NOMO-1 treated with dmso at 0.1 percent for 144 hours (cell line): ENCODE measurements around the gene SORCS2.
A peak's percentile ranks its signal among the peaks of the same experiment; 100 is the strongest.

Source experiments
- DNase-seq: peaks from one replicate; lab custom pipeline; 2025; ENCODE audit not compliant: unreplicated experiment; lab: John Stamatoyannopoulos, UW

Gene SORCS2

DNA sequence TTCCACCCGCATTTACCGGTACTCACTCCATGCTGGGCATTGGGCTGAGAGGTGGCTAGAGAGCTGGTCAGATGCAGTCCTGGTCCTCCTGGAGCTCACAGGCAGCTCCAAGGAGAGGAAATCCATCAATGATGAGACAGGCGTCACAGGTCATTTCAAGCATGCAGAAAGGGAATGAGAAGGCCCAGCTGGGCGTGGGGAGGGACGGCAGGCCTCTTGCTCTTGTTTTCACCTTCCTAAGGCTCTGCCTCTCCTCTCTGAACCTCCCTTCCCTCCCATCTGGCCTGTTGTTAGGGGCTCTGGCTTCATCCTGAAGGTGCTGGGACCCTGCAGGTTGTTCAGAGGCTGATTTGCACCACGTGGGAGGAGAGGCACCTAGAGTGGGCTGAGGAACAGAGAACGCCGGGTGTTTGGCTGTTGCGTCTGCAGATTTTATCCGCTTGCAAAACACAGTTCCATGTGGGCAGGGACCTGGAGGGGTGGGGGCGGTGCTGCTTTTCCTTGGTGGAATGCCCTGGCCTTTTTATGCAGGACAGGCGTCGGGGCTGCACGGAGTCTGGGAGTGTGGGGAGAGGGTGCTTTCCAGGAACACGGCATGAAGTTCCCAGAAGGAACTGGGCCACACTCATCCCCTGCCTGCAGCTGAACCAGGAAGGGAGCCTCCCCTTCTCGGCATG is 323.9 kb downstream of the SORCS2 start:
- no peak for DNase-seq

DNA sequence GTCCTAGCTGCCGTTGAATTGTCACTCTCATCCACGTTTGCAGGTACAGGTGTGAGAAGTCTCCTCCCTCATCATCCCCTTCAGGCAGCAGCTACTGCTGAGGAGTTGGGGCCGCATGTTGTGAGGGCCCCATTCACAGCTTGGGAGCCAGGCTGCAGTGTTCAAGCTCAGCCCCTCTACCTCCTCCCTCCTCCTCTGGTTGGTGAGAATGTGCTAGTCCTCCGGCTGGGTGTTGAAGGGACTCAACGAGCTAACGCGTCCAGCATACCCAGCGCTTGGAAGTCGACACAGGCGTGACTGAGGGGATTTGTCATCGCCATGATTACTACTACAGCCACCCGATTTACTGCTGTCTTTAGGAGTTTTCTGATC is 324.4 kb downstream of the SORCS2 start:
- no peak for DNase-seq

DNA sequence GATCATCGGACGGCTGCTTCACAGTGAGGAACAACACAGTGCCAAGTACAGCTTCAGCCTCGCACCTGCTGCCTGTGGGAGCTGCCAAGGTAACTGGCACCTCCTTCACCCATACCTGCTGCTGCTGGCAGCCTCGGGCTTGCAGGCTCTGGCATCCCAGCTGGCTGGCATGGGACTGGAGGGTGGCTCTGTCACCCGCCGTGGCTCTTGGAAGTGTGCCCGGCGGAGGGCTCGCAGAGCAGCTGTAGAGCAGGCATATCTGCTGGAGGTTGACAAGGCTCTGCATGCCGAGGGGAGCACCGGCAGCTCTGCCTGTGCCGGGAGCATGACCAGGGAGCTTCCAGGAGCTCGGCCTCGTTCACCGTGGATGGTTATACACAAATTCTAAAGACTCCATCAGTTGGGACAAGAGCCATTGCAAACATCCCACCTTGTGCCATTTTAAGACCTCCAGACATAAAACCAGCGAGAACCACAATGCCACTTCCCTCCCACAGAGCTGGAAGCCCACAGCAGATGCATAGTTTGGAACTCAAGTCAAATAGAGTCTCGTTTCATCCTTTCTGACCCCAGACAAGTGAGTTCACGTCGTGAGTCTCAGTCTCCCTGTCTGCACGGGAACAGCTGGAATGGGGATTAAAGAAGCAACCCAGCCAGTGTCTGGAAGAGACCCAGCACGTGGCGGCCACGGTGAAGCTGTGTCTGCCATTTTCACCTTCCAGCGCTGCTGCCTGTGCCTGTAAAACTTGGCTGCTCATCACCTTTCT is 326.7 kb downstream of the SORCS2 start:
- DNase-seq: no peak

DNA sequence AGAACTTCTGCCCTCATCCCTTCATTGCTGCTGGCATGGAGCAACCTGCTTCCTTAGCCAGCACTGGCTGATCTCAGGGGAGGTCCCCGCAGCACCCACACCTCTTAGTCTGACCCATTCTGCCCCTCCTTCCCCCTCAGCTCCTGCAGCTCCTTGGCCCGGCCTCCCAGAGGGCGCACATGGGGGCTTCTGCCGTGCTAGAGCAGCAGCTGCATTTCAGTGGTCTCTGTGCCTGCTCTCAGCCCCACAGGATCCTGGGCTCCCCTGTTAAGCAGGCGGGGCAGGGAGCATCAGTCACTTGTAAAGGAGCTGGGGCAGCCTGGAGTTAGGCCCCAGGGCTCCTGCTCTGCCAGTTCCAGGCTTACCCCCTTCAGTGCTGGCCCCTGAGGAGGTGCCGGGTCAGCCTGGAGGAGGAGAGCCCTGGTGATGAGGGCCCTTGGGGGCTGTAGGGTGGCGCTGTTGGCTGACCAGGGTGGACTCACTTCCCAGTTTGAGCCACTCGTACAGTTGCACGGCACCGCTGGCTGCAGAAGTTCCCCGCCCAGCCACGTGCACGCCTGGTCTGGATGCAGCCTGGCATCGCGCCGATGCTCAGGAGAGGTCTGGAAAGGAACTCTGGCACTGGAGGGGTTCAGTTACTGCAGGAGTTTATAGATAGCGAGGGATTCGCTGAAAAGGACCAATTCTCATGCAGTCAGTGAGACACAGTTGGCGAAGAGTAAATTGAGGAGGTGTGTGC is 327.5 kb downstream of the SORCS2 start:
- DNase-seq: no peak

DNA sequence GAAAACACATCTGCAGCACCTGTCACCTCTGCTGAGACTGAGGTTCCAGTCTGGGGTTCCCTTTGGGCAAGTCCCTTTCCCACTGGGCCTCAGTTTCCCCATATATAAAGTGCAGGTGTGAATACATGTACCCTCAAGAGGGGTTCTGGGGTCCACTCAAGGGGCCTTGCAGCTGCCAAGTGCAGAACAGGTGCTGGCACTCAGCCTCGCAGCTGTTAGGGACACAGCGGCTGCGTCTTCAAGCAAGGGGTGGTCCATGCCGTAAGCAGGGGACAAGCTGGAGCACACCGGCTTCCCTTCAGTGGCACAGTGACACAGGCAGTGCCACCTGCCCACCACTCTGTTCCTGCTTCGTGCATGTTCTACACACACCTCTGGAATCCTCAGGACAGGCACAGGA is 329.3 kb downstream of the SORCS2 start:
- DNase-seq: no peak

DNA sequence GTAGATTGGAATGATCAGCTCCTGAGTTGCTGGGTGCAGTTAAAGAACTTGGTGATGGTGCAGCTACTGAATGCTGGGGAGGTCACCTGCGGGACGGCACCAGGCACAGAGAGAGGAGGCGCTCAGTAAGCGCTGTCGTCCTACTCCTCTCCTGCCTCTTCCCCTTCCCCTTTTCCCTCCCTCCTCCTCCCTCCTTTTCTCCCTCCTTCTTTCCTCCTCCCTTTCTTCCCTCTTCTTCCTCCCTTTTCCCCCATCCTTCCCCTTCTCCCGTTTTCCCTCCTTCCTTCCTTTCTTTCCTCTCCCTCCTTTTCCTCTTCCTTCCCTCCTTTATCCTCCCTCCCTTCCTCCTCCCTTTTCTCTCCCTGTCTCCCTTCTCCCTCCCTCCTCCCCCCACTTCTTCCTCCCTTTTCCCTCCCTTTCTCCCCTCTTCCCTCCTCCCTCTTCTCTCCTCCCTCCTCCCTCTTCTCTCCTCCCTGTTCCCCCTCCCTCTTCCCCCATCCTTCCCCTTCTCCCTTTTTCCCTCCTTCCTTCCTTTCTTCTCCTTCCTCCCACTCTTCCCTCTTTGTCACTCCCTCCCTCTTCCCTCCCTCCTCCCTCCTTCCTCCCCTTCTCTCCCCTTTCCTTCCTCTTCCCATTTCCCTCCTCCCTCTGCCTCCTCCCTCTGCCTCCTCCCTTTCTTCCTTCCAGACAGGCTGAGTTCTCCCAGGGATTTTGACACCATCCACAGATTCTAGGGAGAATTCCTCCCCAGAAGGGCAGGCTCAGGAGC is 330.3 kb downstream of the SORCS2 start:
- DNase-seq: no peak

DNA sequence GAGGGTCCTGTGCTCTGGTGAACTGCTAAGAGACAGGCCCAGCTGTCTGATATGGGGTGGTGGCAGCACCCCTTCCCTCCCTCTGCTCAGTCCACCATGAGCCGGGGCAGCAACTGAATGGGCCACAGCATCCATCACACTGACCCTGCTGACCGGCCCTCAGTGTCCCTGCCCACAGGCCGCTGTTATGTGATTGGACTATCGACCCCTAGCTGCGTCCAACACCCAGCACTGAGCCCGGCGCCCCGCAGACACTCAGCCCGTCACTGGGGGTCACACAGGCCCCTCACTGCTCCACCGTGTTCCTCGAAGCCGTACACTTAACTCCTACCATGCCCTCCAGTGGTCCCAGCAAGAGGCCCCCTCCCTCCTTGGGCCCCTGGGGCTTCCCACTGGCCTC is 331.2 kb downstream of the SORCS2 start:
- no peak for DNase-seq

DNA sequence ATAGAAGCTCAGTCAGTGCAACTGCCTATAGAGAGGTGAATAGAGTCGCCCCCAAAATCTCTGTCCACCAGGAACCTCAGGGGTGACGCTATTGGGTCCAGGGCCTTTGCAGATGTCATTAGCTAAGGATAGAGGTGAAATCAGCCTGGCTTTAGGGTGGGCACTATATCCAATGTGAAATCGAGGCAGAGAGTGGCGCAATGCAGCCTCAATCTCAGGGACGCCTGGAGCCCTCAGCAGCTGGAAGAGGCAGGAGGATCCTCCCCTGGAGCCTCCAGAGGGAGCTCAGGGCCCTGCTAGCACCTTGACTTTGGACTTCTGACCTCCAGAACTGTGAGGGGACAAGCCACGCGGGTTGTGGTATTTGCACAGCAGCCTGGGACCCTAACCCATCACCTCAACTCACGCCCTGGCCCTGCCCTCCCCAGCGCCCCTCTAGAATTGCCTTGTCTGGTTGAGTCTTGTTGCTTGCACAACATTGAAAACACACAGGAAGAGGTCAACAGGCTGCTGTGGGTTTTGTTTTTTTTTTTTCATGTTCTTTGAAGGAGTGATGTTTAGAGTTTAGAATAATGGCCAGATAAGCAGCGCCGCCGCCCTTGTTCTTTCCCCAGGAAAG is 331.8 kb downstream of the SORCS2 start:
- DNase-seq: peak; percentile 7

DNA sequence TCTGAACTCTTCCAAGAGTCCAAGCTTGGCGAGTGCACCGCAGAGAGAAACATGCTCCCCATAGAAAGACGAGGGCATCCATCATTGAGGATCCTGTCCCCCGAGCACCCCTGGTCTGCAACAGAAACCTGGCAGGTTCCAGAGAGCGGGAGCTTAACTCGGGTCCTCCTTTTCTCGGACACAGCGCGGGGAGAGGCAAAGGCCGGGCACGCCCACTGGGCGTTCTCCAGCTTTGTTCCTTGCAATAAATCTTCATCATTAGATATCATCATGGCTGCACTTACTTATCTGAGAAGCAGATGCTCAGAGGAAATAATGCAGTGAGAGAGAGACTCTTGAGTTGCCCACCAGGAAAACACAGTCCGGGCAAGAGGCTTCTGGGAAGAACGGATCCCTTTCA is 332.5 kb downstream of the SORCS2 start:
- DNase-seq: peak; percentile 13

DNA sequence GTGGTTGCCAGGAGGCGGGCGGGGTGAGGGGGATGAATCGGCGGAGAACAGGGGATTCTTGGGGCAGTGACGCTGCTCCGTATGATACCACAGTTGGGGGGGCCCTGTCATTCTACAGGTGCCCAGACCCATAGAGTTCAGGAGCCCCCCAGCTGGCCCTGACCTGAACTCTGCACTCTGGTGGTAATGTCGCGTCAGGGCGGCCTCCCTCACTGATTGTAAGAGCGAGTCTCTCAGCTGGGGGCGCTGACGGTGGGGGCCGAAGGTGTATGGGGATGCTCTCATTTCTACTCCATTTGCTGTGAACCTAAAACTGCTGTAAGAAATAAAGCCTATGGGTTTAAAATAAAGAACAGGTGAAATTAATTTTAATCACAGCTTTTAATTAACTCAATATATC is 334.2 kb downstream of the SORCS2 start:
- no peak for DNase-seq

DNA sequence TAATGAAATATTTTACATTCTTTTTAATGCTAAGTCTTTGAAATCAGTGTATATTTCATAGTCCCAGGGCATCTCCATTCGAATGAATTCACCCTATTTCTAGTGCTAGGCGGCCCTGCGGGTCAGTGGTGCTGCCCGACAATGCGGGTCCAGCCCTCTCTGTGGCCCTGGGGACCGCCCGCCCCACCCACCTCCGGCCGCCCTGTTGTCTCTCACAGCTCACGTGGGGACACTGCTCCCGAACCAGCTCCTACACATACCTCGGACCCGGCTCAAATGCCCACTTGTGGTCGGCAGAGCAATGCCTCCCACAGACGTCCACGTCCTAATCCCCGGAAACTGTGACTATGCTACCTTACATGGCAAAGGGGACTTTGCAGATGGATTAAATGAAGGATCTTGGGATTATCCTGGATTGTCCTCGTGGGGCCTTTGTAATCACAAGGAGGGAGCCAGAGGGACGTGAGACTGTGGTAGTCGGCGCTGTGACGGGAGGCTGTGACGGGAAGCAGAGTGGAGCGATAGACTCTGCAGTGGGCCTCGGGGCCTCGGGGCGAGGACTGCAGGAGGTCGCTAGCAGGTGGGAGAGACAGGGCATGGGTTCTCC is 334.7 kb downstream of the SORCS2 start:
- no peak for DNase-seq

DNA sequence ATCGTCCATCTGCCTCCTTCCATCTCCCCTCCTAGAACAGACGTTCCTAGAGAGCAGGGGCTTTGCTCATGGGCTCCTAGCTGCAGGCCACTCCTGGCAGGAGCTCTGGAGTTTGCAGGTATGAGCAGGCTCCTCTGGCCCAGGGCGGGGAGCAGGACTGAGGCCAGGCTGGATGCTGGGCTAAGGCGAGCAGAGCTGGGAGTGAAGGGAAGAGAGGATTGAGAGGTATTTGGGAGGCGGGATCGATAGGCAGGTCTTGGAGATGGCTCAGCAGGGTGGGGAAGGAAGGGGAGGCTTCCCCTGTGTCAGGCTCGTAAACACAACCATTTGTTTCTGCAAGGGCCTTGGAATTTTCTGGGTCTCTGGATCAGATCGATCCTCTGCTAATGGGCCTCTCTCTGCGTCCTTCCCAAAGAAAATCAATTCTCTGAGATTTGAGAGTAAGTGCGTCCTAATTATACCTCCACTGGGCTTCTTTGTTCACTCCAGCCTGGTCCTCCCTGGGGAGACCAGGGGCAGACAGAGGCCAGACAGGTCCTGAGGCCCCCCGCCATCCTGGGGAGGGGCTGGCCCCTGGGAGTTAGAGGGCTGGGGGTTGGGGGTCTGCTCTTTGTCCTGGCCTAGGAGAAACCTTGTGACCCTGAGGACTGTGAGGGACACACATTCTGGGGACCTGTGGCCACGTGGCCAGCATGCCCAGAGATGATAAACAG is 337.2 kb downstream of the SORCS2 start:
- no peak for DNase-seq

DNA sequence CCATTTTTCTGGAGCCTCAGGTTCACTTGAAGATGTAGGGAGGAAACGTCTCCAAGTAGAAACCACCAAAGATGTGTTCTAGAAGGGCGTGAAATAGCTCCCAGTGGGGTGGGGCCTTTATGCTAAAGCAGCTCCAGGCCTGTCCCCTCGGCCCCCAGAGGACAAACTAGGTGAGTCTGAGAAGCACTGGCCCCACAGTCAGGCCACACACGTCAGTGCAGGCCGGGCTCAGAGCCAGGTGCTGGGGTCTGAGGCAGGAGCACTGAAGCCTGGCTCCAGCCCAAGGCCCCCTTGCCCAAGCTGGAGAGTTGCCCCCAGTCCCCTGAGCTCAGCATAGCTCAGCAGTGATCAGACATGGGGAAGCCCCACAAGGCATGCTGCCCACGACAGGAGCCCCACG is 337.7 kb downstream of the SORCS2 start:
- DNase-seq: no peak

DNA sequence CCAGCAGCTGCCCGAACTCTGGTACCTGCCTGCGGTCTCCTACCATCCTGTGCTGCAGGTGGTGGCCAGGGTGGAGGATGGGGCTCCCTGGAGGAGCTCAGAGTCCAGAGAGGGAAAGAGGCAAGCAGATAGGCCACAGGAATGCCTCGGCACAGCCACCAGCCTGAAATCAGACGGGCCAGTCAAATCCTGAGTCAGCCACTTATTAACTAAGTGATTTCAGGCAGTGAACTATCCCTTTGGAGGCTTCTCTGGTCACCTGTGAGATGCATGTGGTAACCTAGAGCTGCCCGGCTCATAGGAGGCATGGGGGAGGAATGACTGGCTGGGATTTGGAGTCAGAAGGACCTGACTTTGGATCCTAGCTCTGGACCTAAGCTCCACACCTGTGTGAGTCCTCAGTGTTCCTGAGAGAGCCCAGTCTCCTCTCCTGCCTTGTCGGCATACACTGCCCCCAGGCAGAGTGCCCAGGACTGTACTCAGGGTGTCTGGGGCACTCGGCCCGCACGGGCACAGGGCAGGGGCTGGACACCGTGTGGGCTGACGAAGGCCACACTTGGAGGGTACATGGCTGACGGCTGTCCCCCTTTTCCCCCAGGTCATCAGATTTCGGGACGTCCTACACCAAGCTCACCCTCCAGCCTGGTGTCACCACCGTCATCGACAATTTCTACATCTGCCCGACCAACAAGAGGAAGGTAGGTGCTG is 338.7 kb downstream of the SORCS2 start:
- no peak for DNase-seq

DNA sequence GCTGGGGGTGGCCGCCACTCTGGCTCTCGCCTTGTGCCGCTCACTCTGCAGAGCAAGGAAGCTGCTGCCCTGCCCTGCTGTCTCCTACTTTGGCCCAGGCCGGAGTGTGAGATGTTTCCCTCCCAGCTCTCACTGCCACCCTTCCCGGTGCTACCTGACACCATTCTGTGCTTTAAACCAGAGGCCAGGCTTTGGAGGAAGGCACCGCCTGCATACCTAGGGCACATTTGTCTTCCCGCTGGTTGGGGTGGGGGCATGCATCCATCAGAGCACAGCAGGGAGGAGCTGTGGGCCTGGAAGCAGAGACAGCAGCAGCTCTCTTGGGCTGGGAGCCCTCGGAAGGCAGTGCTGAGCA is 339.3 kb downstream of the SORCS2 start:
- no peak for DNase-seq

DNA sequence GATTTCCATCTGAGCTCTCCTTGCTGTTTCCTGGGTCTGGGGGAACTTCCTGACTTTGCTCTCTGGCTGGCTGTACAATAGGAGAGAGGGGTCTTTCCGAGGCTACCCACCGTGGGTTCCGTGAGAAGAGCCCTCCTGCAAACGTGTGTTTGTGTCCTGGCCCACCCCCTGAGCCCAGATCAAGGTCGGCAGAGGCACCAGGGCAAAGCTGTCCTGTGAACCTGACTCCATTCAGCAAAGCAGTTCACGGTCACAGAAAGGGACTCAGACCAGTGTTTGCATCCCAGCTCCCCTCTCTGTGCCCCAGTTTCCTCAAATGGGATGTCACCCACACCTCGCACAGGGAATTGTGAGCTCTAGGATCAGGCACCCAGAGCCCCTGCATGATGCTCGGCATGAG is 339.7 kb downstream of the SORCS2 start:
- DNase-seq: no peak

DNA sequence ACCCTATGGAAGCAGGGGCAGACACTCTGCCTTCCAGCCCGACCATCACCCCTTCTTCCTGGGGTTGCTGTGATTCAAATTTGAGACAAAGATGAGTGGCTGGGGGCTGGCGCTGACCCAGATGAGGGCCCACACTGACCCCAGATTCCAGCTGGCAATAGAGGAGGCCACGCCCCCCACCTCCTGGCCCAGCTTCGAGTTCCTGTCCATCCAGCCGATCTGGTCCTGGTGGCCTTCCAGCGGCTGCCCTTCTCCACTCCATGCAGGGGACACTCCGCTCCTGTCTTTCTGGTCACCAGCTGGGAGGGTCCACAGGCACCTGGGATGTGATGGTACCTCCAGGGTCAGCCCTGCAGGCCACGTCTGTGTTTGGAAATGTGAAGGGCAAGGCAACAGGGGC is 340.9 kb downstream of the SORCS2 start:
- no peak for DNase-seq

DNA sequence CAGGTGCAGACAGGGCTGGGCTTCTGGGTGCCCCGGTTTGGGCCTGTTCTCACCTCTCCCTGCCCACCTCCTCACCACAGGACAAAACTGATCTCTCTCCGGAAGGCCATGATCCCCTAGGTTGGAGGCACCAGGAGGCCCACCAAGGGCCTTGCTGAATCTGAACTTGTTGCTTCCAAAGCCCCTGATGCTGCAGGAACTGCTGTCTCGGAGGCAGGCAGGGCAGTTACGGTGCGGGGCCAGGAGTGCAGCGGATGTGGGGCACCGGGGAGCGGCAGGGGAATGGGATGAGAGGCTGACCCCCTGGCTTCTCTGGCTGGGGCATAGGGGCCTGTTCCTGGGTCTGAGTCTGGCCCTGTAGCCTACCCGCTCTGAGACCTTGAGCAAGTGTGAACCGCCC is 342.8 kb downstream of the SORCS2 start:
- no peak for DNase-seq

DNA sequence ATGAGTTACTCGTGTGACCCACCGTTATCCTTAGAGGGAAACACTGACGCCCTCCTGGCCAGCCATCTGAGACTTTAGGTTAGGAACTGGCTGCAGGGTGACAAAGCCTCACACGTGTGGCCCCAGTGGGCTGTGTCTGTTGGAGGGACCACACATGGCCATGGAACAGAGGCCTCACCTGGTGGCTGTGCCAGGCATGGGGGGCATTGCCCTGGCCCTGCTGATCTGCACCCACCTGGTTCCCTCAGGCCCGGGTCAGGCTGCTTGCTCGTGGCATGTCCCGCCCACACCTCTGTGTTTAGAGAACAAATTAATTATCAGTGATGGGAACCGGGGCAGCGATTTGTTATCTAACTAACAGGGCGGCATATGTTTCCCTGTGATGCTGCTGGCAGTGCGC is 343.3 kb downstream of the SORCS2 start:
- no peak for DNase-seq
